Activated gamma-delta T cell treated with anti-CD3 and anti-CD28 coated beads, Interleukin-2, amount 50 U/mL, for 16 hours (primary cell): ENCODE results near the gene MYLIP.
"Not testable (repeated sequence)": the region's sequence is repeated elsewhere in the genome, so short reads cannot be mapped to it uniquely, and the experiment has no call there.

Source experiments
- DNase-seq: peaks from one replicate; pipeline ENCODE4 v3.0.0-alpha.2; 2020; ENCODE audit warnings: low read depth

The MYLIP gene

DNA sequence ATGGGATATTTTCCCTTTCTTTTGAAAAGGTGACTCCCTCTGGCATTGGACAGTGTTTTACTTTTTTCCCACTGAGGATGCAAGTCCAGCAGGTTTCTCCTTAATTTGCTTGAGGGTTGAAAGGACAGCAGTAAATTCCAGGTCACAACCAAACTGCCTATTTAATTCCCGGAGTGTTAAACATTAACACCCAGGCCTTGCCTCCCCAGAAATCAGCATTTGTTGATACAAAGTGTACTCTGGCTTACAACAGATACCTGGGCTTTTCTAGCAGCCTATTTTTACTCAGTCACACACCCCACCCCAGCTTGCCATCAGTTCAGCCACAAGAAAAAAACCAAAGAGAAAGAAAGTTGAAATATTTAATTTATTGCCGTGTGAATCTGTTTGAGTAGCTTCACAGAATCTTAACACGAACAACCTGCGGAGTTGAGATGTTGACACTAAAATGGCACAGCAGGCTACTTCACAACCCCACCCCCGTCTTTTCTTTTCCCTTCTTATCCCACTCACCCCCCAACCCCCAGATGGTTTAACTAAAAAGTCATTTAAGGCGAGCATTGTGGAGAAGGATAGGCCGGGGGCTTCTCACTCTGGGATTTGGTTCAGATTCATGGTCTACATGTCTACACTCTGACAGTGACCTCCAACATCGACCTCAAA, 45.7 kb downstream of the MYLIP start:
- DNase-seq, result no peak

DNA sequence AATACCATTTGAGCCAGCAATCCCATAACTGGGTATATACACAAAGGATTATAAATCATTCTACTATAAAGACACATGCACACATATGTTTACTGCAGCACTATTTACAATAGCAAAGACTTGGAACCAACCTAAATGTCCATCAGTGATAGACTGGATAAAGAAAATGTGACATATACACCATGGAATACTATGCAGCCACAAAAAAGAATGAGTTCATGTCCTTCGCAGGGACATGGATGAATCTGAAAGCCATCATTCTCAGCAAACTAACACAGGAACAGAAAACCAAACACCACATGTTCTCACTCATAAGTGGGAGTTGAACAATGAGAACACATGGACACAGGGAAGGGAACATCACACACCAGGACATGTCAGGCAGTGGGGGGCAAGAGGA, 47.7 kb downstream of the MYLIP start:
- not testable (repeated sequence) for DNase-seq

DNA sequence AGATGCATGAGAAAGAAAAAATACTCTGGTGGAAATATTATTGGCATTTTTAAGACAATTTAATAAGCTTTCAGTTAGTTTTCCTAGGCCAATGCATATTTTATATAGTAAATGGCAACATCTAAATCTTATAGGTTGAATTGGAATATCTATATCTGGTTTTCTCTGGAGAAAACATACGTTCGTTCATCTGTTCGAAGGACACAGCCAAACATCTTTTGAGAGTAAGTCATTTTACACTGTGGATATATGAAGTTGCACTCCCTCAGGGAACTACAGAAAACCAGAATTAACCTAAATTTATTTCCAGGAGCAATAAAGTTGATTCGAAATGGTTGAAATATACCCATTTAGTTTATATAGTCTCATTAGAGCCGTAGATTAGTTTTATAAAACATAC, 49.0 kb downstream of the MYLIP start:
- no peak for DNase-seq

DNA sequence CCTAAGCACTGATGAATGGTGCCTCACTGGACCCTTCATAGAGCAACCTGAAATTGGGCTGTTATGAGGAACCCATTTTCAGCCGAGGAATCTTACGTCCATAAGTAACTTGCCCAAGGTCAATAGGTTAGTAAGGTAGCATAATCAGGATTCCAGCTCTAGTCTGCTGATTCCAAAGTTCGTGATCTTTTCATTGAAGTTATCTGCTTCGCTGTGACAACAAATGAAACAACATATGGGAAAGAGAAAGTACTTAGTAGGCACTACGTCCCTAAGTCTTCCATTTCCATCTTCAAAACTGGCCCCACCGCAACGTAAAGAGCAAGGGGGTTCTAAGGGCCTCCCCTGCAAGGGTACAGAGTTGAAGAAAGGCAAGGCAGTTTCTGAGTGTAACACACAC, 49.5 kb downstream of the MYLIP start:
- no peak for DNase-seq

GRCh38 chr6:16179063-16179462, 50.2 kb downstream of the MYLIP start:
- no peak for DNase-seq

DNA sequence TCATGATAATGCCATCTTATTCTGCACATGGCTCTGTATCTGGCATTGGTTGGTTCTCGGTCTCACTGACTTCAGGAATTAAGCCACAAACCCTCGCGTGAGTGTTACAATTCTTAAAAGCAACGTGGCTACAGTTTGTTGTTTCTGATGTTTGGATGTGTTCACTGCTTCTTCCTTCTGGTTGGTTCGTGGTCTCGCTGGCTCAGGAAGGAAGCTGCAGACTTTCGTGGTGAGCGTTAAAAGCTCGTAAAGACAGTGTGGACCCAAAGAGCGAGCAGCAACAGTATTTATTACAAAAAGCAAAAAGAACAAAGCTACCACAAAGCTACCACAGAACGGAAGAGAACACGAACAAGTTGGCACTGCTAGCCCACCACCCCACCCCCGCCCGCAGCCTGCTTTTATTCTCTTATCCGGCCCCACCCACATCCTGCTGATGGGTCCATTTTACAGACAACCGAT, 51.1 kb downstream of the MYLIP start:
- peak; percentile 5 for DNase-seq

DNA sequence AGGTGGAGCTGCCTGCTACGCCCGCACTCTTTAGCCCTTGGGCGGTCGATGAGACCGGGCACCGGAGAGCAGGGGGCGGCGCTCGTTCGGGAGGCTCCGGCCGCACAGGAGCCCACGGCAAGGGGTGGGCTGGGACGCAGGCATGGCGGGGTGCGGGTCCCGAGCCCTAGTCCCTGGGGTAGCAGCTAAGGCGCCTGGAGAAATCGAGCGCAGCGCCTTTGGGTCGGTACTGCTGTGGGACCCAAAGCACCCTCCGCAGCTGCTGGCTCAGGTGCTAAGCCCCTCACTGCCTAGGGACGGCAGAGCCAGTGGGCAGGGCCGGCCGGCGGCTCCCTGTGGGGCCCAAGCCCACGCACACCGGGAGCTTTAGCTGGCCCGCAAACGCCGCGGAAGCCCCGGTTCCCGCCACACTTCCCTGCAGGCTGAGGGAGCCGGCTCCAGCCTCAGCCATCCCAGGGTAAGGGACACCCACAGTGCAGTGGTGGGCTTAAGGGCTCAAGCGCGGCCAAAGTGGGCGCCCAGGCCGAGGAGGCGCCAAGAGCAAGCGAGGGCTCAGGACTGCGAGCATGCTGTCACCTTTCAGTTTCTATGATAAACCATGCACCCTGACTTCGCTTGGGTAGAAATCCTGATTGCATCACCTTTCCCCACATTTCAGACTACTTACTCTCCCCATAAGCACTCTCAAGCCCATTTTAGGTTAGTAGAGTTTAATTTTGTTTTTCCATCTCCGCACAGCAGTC, 52.0 kb downstream of the MYLIP start:
- no peak for DNase-seq

- DNase-seq, result no peak
Observed at GRCh38 chr6:16181439-16182297, 52.8 kb downstream of the MYLIP start.

GRCh38 chr6:16183187-16183664, 54.3 kb downstream of the MYLIP start:
- no peak for DNase-seq

- no peak for DNase-seq
Observed at GRCh38 chr6:16184129-16184528, 55.2 kb downstream of the MYLIP start.

DNA sequence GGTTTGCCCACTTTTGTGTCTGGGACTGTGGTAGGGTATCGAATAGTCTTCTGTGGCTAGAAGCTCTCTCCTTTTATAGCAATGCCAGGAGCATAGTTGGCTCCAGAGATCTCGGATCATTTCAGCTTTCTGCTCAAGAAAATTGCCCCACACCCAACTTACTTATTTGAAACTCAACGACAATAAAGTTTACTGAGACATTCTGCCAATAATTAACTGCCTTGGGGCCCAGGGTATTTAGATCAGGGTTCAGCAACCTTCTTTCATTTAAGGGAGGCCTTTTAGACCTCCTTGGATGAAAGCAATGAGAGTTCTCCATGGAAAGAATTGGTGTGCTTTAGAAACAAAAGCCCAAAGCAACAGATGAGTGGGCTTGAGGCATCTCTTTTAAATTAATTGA, 55.7 kb downstream of the MYLIP start:
- no peak for DNase-seq

GRCh38 chr6:16187176-16187575, 58.3 kb downstream of the MYLIP start:
- no peak for DNase-seq

- no peak for DNase-seq
Observed at GRCh38 chr6:16190214-16190613, 61.3 kb downstream of the MYLIP start.

DNA sequence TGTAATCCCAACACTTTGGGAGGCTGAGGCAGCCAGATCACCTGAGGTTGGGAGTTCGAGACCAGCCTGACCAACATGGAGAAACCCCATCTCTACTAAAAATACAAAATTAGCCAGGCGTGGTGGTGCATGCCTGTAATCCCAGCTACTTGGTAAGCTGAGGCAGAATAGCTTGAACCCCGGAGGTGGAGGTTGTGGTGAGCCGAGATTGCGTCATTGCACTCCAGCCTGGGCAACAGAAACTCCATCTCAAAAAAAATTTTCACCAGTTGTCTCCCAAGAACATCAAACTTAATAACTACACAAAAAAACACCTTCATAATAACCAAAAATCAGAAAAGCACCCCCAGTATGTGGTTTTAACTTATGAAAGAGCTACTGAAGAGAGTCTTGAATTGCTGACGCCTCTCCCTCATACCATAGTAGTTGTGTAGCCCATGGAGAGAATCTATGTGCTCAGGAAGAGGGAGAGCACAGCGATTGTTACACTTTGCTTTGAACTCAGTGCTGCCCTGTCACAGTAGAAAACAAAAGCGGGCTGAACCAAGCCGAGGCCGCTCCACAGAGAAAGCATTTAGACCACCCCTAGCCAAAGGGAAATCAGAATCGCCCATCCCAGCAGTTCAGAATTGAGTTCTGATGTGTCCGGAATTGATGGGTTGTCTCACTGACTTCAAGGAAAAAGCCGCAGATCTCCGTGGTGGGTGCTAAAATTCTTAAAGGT, 67.5 kb downstream of the MYLIP start:
- DNase-seq, result no peak

- no peak for DNase-seq
Observed at GRCh38 chr6:16196984-16197546, 68.2 kb downstream of the MYLIP start.
